SKM-1 treated with dmso at 0.1 percent for 144 hours (cell line): ENCODE measurements around the gene LCN15.
"Not testable (repeated sequence)": the region's sequence is repeated elsewhere in the genome, so short reads cannot be mapped to it uniquely, and the experiment has no call there.

Experiments used
- DNase-seq: peaks from one replicate; lab custom pipeline; 2025; ENCODE audit not compliant: unreplicated experiment; lab: John Stamatoyannopoulos, UW

LCN15 gene

GRCh38 chr9:136794281-136794999, 30.1 kb upstream of the LCN15 start:
- DNase-seq, result no peak

GRCh38 chr9:136793086-136793946, 29.0 kb upstream of the LCN15 start:
- DNase-seq, result no peak

GRCh38 chr9:136792321-136793085, 28.2 kb upstream of the LCN15 start:
- DNase-seq, result no peak

- DNase-seq, result peak; percentile 41
These were observed 27.4 kb upstream of the LCN15 start for GRCh38 chr9:136791516-136792276.

DNA sequence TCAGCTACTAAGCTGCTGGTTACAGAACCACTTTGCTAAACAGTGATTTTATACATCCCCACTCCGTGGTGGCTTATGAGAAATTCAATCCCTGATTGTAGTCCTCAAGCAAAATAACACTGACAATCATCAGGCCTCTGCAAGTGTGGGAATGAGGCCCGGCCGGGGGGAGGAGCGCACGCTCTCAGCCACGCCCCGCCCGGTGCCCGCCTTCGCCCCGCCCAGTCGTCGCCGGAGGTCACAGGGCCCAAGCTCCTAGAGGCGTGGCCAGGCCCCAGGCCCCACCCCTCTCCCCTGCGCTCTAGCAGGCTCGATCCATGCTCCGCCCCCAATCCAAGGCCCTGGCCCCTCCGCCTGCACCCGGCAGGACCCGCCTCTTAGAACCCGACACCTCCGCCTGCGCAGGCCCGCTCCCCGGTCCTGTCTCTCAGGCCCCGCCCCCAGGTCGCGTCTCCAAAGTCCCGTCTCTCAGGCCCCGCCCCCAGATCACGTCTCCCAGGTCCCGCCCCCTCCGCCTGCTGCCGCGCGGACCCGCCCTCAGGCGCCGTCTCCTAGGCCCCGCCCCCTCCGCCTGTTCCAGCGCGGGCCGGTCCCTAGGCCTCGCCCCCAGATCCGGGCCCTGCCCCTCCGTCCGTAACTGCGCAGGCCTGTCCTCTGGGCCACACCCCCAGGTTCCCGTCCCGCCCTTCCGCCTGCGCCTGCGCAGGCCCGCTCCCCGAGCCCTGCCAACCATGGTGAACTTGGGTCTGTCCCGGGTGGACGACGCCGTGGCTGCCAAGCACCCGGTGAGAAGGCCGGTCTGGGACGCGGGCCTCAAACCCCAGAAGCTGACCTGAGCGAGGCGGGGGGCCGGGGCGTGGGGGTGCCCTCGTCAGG, 26.6 kb upstream of the LCN15 start, which contains the start of gene TMEM141:
TMEM141 (plus strand) TSS at position 705 of the 876 bp plus-strand sequence; CDS start at position 732, 27 bp downstream.
- DNase-seq, result peak; percentile 98

- DNase-seq, result no peak
These were observed 25.2 kb upstream of the LCN15 start for GRCh38 chr9:136789523-136789937.

DNA sequence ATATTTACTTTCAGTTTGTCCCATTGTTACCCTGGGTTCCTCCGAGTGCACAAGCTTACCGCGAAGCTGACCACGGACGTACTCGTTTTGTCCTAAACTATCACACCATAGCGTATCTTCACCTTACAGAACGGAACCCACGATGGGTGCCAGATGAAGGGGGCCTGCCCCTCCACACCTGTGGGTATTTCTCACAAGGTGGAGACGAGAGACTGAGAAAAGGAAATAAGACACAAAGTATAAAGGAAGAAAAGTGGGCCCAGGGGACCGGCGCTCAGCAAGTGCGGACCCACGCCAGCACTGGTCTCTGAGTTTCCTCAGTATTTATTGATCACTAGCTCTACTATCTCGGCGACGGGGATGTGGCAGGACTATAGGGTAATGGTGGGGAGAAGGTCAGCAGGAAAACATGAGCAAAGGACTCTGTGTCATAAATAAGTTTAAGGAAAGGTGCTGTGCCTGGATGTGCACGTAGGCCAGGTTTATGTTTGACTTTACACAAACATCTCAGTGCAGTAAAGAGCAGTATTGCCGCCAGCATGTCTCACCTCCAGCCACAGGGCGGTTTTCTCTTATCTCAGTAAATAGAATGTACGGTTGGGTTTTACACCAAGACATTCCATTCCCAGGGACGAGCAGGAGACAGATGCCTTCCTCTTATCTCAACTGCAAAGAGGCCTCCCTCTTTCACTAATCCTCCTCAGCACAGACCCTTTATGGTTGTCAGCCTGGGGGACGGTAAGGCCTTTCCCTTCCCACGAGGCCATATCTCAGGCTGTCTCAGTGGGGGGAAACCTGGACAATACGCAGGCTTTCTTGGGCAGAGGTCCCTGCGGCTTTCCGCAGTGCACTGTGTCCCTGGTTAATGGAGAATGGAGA, 24.6 kb upstream of the LCN15 start:
- not testable (repeated sequence) for DNase-seq

DNA sequence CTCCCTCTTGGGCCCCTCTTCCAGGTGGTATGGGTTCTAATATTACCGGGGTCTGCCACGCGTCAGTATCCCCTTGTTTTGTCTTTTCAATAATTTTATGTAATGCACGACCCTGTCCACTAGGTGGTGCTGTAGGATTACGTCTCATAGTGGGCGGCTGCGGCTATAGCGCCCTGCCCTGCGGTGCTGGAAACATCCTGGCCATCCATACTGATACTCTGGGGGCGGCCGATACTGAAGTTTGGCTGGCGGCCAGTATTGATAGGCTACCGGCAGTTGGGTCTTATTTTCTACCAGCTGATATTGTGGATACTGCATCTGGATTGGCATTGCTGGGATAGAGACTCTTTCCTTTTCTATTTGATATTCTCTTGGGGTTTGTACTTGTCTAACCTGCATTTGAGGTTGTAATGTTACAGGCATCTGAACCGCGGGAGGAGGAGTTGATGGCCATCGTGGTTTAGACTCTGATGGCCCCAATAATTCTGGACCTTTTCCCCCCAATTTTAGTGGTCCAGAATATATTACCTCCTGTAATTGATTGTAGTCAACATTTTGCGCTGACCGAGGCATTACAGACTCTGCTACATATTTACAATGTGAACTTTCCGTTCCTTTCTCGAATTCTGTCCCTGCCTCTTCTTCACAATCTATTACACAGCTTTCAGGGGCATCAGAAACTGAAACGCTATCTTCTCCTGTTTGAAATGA, 23.5 kb upstream of the LCN15 start:
- DNase-seq, result peak; percentile 57

DNA sequence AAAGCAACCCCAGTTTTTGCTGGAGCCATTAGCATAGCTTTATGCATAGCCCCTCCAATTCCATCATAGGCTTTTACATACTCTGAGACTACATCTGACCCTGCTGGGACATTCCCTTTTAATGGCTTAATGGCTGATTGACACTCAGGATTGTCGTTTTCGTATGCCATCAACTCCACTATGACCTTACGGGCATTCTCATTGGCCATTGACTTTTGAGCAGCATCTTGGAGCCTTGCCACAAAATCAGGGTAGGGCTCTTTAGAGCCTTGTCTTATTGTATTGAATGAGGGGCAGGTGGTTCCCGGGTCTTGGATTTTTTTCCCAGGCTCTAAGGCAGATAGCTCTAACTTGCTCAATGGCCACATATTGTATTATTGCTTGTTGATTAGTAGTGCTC, 22.7 kb upstream of the LCN15 start:
- DNase-seq, result not testable (repeated sequence)

DNA sequence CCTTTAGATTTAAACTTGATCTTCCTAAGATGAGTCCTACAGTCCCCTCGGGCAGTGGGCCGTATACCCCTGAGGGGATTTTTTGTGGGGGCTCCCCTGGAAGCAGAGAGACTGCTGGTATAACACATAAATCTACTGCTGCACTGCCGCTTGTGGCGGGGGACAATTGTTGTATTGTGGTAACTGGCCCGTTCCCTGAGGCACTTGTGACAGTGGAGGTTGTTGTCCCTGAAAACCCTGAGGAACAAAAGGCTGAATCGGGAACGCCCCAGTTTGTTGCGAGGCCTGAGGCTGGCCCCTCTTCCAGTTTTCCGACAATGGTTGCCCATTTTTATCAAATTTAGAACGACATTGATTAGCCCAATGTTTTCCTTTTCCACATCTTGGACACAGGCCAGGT, 22.1 kb upstream of the LCN15 start:
- no peak for DNase-seq

DNA sequence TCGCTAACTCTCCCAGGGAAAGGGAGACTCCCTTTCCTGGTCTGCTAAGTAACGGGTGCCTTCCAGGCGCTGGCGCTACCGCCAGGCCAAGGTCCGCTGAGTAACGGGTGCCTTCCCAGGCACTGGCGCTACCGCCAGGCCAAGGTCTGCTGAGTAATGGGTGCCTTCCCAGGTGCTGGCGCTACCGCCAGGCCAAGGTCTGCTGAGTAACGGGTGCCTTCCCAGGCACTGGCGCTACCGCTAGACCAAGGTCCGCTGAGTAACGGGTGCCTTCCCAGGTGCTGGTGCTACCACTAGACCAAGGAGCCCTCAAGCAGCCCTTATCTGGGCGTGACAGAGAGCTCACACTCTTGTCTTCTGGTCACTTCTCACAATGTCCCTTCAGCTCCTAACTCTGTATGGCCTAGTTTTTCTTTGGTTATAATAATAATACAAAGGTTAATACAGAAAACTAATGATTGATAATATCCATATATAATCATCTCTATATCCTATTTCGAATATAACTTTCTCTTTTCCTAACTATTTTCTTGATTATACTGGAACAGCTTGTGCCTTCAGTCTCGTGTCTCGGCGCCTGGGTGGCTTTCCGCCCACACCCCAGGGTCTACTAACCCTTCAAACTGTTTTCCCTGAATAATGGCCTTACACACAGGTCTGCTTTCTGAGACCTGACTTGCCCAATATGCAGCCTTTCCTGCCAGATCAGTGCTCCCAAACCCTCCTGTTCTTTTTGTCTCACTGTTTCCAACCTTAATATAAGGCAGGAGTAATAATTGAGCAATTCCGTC, 21.4 kb upstream of the LCN15 start:
- DNase-seq, result not testable (repeated sequence)

- no peak for DNase-seq
These were observed 20.7 kb upstream of the LCN15 start for GRCh38 chr9:136784997-136785361.

DNA sequence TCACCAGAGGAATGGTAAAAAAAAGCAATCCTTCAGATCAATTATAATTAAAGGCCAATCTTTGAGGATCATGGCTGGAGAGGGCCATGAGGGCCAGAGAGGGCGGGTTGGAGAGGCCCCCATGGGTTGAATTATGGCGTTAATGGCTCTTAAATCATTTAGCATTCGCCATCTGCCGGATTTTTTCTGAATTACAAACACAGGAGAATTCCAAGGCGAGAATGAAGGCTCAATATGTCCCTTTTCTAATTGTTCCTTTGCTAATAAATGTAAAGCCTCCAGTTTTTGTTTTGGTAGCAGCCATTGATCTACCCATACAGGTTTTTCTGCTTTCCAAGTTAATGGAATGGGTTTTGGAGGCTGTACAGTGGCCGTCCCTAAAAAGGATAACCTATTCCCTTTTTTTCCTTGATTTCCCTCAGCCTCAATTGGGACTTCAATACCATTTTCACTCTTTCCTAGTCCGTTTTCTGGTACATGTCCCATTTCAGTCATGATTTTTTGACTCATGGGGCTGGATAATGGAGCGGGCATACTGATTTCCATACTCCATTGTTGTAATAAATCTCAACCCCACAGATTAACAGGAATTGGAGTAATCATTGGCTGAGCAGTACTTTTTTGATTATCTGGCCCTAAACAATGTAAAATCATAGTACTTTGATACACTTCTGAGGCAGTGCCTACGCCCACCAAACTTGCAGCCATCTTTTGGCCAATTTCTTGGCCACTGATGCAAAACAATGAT, 20.1 kb upstream of the LCN15 start:
- peak; percentile 23 for DNase-seq

DNA sequence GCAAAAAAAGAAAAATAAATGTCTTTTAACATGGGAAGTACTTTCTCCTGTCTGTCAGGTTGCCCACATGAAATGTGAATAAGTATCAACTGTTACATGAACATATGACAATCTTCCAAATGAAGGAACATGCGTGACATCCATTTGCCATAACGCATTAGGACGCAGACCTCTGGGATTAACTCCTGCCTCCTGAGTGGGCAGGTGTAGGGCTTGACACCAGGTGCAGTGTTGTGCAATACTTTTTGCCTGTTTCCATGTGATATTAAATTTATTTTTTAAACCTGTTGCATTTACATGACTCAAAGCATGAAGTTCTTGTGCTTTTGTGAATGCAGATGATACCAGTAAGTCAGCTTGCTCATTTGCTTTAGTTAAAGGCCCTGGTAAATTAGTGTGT, 18.1 kb upstream of the LCN15 start:
- no peak for DNase-seq

GRCh38 chr9:136779808-136780207, 15.5 kb upstream of the LCN15 start:
- DNase-seq, result no peak

- no peak for DNase-seq
These were observed 13.0 kb upstream of the LCN15 start for GRCh38 chr9:136777359-136777758.

DNA sequence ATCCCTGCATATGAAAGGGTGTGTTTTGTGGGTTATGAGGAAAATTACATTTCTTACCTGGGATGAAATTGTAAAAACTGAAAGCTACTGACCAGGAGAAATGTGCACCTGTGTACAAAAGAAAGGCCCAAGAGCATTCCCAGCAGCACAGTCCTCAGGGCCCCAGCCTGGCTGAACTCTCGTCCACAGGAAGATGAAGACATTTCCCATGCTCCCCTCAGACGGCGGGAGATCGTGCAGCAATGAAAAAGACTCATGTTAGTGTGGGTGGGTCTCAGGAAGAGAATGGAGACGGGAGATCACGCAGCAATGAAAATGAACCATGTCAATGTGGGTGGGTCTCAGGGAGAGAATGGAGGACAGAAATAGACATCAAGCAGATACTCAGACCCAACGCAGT, 12.6 kb upstream of the LCN15 start:
- DNase-seq, result no peak
